ENCODE results near the gene MLPH.

MLPH gene

GRCh38 chr2:237486819-237487448 lies at the start of gene MLPH:
Gene MLPH (plus strand): TSS chr2:237487251. CDS start chr2:237493427, 6,176 bp downstream.
- no peak for DNase-seq

GRCh38 chr2:237437566-237437965 lies 49.5 kb upstream of the MLPH start:
- no peak for DNase-seq

- DNase-seq: no peak
These were observed 48.7 kb upstream of the MLPH start for GRCh38 chr2:237438080-237438940.

DNA sequence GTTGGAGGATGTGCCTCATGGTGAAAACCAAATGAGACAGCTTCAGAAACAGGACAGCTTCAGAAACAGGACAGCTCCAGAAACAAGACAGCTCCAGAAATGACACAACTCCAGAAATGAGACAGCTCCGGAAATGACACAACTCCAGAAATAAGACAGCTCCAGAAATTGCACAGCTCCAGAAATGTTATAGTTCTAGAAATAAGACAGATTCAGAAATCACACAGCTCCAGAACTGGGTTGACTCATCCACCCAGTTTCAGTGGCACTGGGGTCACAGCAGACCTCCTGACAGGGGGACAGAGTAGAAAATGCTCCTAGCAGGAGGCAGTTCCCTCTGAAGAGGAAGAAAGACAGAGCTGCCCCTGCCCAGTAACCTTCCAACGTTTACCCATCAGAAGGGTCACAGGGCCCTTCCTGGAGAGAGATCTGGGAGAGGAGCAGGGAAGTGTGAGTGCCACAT lies 46.2 kb upstream of the MLPH start:
- DNase-seq: no peak

- no peak for DNase-seq
These were observed 45.3 kb upstream of the MLPH start for GRCh38 chr2:237441605-237442274.

DNA sequence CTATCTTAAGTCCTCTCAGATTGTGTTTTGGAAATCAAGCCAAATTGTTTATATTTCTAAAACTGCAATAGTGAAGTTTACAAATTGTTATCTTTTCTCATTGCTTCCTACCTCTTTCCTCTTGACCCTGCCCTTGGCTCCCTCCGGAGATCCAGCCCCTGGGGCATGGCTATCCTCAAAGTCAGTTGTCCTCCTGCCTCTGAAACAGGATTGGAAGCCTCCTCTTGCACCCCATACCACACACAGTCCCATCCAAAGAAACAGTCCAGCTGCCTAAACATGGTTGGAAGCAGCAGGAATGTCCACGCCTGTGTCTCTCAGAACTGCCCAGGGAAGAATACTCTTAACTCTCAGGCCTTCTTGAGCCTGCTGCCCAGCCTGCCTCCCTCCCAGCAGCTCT lies 43.0 kb upstream of the MLPH start:
- no peak for DNase-seq

DNA sequence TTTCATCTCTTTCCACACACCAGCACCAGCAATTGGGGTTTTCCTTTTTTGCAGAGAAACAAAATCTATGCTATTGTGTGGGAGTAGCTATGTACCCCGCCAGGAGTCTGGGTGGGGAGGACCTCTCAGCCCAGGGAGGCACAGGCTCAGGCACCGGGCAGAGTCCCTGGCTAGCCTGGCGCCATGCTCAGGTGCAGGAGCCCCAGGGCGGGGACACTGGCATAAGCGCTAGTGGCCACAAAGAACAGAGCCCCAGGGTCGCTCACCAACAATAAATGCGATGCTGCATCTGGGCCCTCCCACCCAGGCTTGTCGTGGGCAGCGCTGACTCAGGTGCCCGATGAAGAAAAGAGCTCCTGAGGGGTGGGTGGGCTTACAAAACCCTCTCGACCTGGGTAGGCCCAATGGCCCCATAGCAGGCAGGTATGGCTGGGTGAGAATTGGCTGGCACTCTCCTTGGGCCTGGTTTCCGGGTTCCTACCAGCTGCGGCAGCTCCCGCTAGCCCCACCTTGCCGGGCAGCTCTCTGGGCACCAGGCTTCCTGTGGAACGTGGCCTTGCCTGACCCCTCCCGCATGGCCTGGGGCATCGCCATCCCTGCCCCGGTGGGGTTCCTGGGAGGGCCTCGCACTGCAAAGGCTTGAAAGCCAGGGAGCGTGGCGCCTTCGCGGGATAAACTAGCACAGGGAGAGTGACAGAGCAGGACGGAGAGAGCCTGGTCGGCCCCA lies 41.3 kb upstream of the MLPH start:
- no peak for DNase-seq

GRCh38 chr2:237446338-237446665 lies 40.7 kb upstream of the MLPH start:
- no peak for DNase-seq

GRCh38 chr2:237447496-237447895 lies 39.6 kb upstream of the MLPH start:
- DNase-seq: no peak

DNA sequence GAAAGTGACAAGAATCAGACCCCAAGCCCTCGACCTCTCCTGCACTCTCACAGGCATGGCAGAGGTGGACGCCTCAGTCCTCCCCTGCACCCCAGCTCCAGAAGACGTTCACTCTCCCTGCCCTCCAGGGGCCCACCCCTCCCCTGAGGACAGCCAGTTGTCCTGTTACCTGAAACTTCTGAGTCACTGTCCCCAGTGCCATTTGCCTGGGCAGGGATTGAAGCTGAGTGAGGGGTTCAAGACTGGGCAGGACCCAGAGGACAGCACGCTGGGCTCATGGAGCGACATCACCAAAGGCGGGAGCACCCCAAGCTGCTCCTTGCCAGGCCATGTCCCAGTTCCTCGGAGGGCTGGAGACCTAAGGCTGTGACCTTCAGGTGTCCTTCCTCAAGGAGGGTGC lies 38.9 kb upstream of the MLPH start:
- no peak for DNase-seq

DNA sequence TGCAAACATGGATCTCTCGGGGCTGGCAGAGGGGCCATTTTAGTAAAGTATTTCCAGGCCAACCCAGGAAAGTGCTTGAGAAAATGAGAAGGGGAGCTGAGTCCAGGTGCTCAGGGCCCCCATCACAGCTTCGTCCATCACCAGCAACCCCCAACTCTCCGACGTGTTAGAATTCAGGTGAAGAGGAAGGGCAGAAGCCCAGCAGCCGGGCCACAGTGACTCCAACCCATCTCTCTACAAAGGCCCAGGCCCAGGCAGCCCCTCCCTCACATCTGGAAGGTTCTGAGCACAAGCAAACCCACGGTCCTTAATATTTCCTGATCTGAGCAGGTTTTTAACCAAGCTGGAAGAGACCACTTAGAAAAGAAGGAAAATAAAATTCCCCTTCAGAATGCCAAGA lies 38.4 kb upstream of the MLPH start:
- no peak for DNase-seq

GRCh38 chr2:237449193-237449881 lies 37.7 kb upstream of the MLPH start:
- DNase-seq: peak; percentile 53

GRCh38 chr2:237450108-237450507 lies 36.9 kb upstream of the MLPH start:
- no peak for DNase-seq

- DNase-seq: no peak
These were observed 36.5 kb upstream of the MLPH start for GRCh38 chr2:237450583-237450982.

- no peak for DNase-seq
These were observed 35.2 kb upstream of the MLPH start for GRCh38 chr2:237451643-237452469.

- DNase-seq: no peak
These were observed 34.2 kb upstream of the MLPH start for GRCh38 chr2:237452861-237453260.

- no peak for DNase-seq
These were observed 33.4 kb upstream of the MLPH start for GRCh38 chr2:237453671-237454070.

GRCh38 chr2:237455764-237456163 lies 31.3 kb upstream of the MLPH start:
- no peak for DNase-seq

GRCh38 chr2:237456200-237456843 lies 30.7 kb upstream of the MLPH start:
- DNase-seq: peak; percentile 35

- no peak for DNase-seq
These were observed 29.6 kb upstream of the MLPH start for GRCh38 chr2:237457388-237457941.

- no peak for DNase-seq
These were observed 28.5 kb upstream of the MLPH start for GRCh38 chr2:237458519-237458918.
